HepG2 (cell line): ENCODE data around the gene TNS4. TPM values are rescaled to one million over a fixed set of nuclear protein-coding genes. Genes with fewer than 3 reads are reported as not detected.

Experiments
- ATF7-NPFF ChIP-seq: sonication (generic); formaldehyde crosslinking; IDR thresholded peaks from 2 replicates; pipeline ENCODE4 v1.8.1; 2023; ENCODE audit warnings: mild to moderate bottlenecking, low read depth, missing genetic modification reagents, moderate library complexity
- BRD4 ChIP-seq: sonication (generic); formaldehyde crosslinking; IDR thresholded peaks from 2 replicates; pipeline ENCODE4 v1.4.0; 2020; ENCODE audit warnings: missing genetic modification reagents
- CSRNP2 ChIP-seq: sonication (generic); formaldehyde crosslinking; conservative IDR thresholded peaks from 2 replicates; pipeline ENCODE4 v1.8.0; 2022; ENCODE audit warnings: low read depth, missing genetic modification reagents
- ETV6 ChIP-seq: sonication (generic); formaldehyde crosslinking; conservative IDR thresholded peaks from 2 replicates; pipeline ENCODE4 v1.4.0; 2020; ENCODE audit warnings: missing genetic modification reagents
- GABPB1 ChIP-seq: IDR thresholded peaks from 2 replicates; pipeline ENCODE4 v1.6.1; 2016; ENCODE audit warnings: mild to moderate bottlenecking, missing genetic modification reagents, moderate library complexity, missing compliant biosample characterization
- IKZF5 ChIP-seq: IDR thresholded peaks from 2 replicates; pipeline ENCODE4 v1.6.1; 2018; ENCODE audit warnings: missing genetic modification reagents, mild to moderate bottlenecking, missing compliant biosample characterization
- KDM3A ChIP-seq: IDR thresholded peaks from 2 replicates; pipeline ENCODE4 v1.6.1; 2018; ENCODE audit warnings: low read depth, missing compliant biosample characterization
- NCOA2 ChIP-seq: sonication (generic); formaldehyde crosslinking; IDR thresholded peaks from 2 replicates; pipeline ENCODE4 v1.8.0; 2022; ENCODE audit warnings: inconsistent platforms
- NFKBIZ ChIP-seq: IDR thresholded peaks from 2 replicates; pipeline ENCODE4 v1.6.1; 2018; ENCODE audit warnings: missing genetic modification reagents, missing compliant biosample characterization
- NPAS2 ChIP-seq: sonication (generic); formaldehyde crosslinking; IDR thresholded peaks from 2 replicates; pipeline ENCODE4 v1.8.0; 2022; ENCODE audit warnings: mild to moderate bottlenecking, missing genetic modification reagents, borderline replicate concordance
- PRMT3 ChIP-seq: sonication (generic); formaldehyde crosslinking; IDR thresholded peaks from 2 replicates; pipeline ENCODE4 v1.8.1; 2022; ENCODE audit warnings: low read depth, mild to moderate bottlenecking, moderate library complexity, missing genetic modification reagents, borderline replicate concordance
- RCOR2 ChIP-seq: IDR thresholded peaks from 2 replicates; pipeline ENCODE4 v1.6.1; 2016; ENCODE audit warnings: missing biosample characterization, missing genetic modification reagents
- RFXANK ChIP-seq: IDR thresholded peaks from 2 replicates; pipeline ENCODE4 v1.6.1; 2016
- TMF1 ChIP-seq: sonication (generic); formaldehyde crosslinking; IDR thresholded peaks from 2 replicates; pipeline ENCODE4 v1.8.1; 2022; ENCODE audit warnings: low read depth, missing genetic modification reagents
- ZFP91 ChIP-seq: sonication (generic); formaldehyde crosslinking; IDR thresholded peaks from 2 replicates; pipeline ENCODE4 v1.9.0; 2022; ENCODE audit warnings: missing genetic modification reagents, mild to moderate bottlenecking, borderline replicate concordance
- ZMAT3 ChIP-seq: sonication (generic); formaldehyde crosslinking; conservative IDR thresholded peaks from 2 replicates; pipeline ENCODE4 v1.7.0; 2021; ENCODE audit warnings: missing genetic modification reagents
- ZNF362 ChIP-seq: sonication (generic); formaldehyde crosslinking; IDR thresholded peaks from 2 replicates; pipeline ENCODE4 v1.4.0; 2020; ENCODE audit warnings: missing genetic modification reagents, mild to moderate bottlenecking, borderline replicate concordance
- ZNF446 ChIP-seq: sonication (generic); formaldehyde crosslinking; IDR thresholded peaks from 2 replicates; pipeline ENCODE4 v1.5.0; 2020; ENCODE audit warnings: mild to moderate bottlenecking, missing genetic modification reagents
- ZNF501 ChIP-seq: sonication (generic); formaldehyde crosslinking; IDR thresholded peaks from 2 replicates; pipeline ENCODE4 v1.5.1; 2020; ENCODE audit warnings: mild to moderate bottlenecking, moderate library complexity, missing genetic modification reagents
- ZNF567 ChIP-seq: sonication (generic); formaldehyde crosslinking; IDR thresholded peaks from 2 replicates; pipeline ENCODE4 v1.8.1; 2023; ENCODE audit warnings: mild to moderate bottlenecking, missing genetic modification reagents, borderline replicate concordance
- ZZZ3 ChIP-seq: sonication (generic); formaldehyde crosslinking; IDR thresholded peaks from 2 replicates; pipeline ENCODE4 v1.4.0; 2020; ENCODE audit warnings: missing genetic modification reagents, mild to moderate bottlenecking, borderline replicate concordance
- polyA plus RNA-seq, 8 experiments: library from polyadenylated mRNA; depleted of rRNA in 3 of 8; stranded (reverse) in 7 of 8; unstranded in 1 of 8; fragments of >200 nt; fragmentation: Illumina TruSeq in 4 of 8; extraction: Trizol in 4 of 8; gene quantifications; 2 replicates each; pipeline versions ENCODE4 v1.2.1 to v1.2.3, GENCODE V29; 2011 to 2016; ENCODE audit warnings: low read depth in 4 of 8, missing spikeins in 1 of 8, mixed read lengths in 1 of 8; ENCODE audit not compliant: insufficient read depth in 1 of 8
- total RNA-seq, 5 experiments: library from RNA; depleted of rRNA; stranded (reverse); fragments of >200 nt; fragmentation: Illumina TruSeq; extraction: Trizol; gene quantifications; 2 replicates each; pipeline ENCODE4 v1.2.3, GENCODE V29; 2016; ENCODE audit warnings: low read depth in 1 of 5
- TF ChIP-seq, protein P1 (sequence below): sonication (generic); formaldehyde crosslinking; IDR thresholded peaks from 2 replicates; pipeline ENCODE4 v1.4.0; 2020; ENCODE audit warnings: mild to moderate bottlenecking, missing genetic modification reagents
- TF ChIP-seq, protein P2 (sequence below): sonication (generic); formaldehyde crosslinking; IDR thresholded peaks from 2 replicates; pipeline ENCODE4 v1.5.0; 2020; ENCODE audit warnings: missing genetic modification reagents, mild to moderate bottlenecking, borderline replicate concordance

The TNS4 gene
- total and polyA plus RNA-seq, 2 of the 13 experiments (the other 11 are each of a cell fraction or from before 2014, with no cell fraction given), result 0.58 to 2.1 TPM

GRCh38 chr17:40548982-40549685 is 47.7 kb upstream of the TNS4 start (continued):
- peak; percentile 99 for TF ChIP-seq KDM3A (CRISPR knock-in tag)
- peak; percentile 42; the same call in 1 of the 2 replicates for TF ChIP-seq ZZZ3
- TF ChIP-seq, protein P1, sequence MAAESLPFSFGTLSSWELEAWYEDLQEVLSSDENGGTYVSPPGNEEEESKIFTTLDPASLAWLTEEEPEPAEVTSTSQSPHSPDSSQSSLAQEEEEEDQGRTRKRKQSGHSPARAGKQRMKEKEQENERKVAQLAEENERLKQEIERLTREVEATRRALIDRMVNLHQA (CRISPR knock-in tag), result 0 out of 2 replicates have a peak, but pooled peaks have one; percentile 56
- TF ChIP-seq GABPB1, result peak; percentile 72
- no peak for TF ChIP-seq CSRNP2 (CRISPR knock-in tag)
- TF ChIP-seq PRMT3 (CRISPR knock-in tag), result peak; percentile 82; the same call in 1 of the 2 replicates
- peak; percentile 99 for TF ChIP-seq IKZF5 (CRISPR knock-in tag)
- peak; percentile 78; the same call in 1 of the 2 replicates for TF ChIP-seq NFKBIZ
- peak; percentile 98 for TF ChIP-seq RCOR2
- peak; percentile 68 for TF ChIP-seq ZNF362
- peak; percentile 50 for TF ChIP-seq RFXANK (CRISPR knock-in tag)
- TF ChIP-seq, protein P2, sequence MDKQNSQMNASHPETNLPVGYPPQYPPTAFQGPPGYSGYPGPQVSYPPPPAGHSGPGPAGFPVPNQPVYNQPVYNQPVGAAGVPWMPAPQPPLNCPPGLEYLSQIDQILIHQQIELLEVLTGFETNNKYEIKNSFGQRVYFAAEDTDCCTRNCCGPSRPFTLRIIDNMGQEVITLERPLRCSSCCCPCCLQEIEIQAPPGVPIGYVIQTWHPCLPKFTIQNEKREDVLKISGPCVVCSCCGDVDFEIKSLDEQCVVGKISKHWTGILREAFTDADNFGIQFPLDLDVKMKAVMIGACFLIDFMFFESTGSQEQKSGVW (CRISPR knock-in tag), result no peak
- peak; percentile 91 for TF ChIP-seq ZMAT3 (CRISPR knock-in tag)
- no peak; the same call in 1 of the 2 replicates for TF ChIP-seq BRD4
- TF ChIP-seq ZNF446 (CRISPR knock-in tag), result no peak; the same call in 1 of the 2 replicates
- TF ChIP-seq ZNF501 (CRISPR knock-in tag), result peak; percentile 81
- no peak for TF ChIP-seq TMF1
- 0 out of 2 replicates have a peak, but pooled peaks have one; percentile 48 for TF ChIP-seq ETV6 (CRISPR knock-in tag)
- no peak for TF ChIP-seq ATF7-NPFF (CRISPR knock-in tag)
- peak; percentile 95 for TF ChIP-seq NCOA2 (CRISPR knock-in tag)
- no peak for TF ChIP-seq NPAS2 (CRISPR knock-in tag)
- peak; percentile 98 for TF ChIP-seq ZNF567 (CRISPR knock-in tag)
- peak; percentile 64 for TF ChIP-seq ZFP91
